Stimulated activated effector memory CD8-positive, alpha-beta T cell treated with anti-CD3 and anti-CD28 coated beads, Interleukin-12 subunit alpha, Interleukin-12 subunit beta, amount 100 ng/mL, for 72 hours (primary cell): ENCODE data around the gene ABHD12.

Source experiments
- ATAC-seq: fragments of 150-1000 bp; cut with Tn5 transposase; 2 replicates; pipeline ENCODE4 v1.10.0; 2021
- DNase-seq, 2 donors: peaks; one replicate each; pipeline ENCODE4 v3.0.0; 2021 to 2022; ENCODE audit warnings: low spot score in 2 of 2
- H3K27ac Mint-ChIP-seq: one replicate; pipeline ENCODE4 v1.8.0; 2022; ENCODE audit warnings: mild to moderate bottlenecking, mixed read lengths
- H3K36me3 Mint-ChIP-seq: one replicate; pipeline ENCODE4 v1.8.0; 2022; ENCODE audit warnings: mild to moderate bottlenecking, mixed read lengths
- H3K4me1 Mint-ChIP-seq: one replicate; pipeline ENCODE4 v1.8.0; 2022; ENCODE audit warnings: mixed read lengths
- H3K4me3 Mint-ChIP-seq: one replicate; pipeline ENCODE4 v1.8.0; 2022; ENCODE audit warnings: mild to moderate bottlenecking, mixed read lengths
- H3K9me3 Mint-ChIP-seq: one replicate; pipeline ENCODE4 v1.8.0; 2022; ENCODE audit warnings: mixed read lengths

ABHD12 gene

DNA sequence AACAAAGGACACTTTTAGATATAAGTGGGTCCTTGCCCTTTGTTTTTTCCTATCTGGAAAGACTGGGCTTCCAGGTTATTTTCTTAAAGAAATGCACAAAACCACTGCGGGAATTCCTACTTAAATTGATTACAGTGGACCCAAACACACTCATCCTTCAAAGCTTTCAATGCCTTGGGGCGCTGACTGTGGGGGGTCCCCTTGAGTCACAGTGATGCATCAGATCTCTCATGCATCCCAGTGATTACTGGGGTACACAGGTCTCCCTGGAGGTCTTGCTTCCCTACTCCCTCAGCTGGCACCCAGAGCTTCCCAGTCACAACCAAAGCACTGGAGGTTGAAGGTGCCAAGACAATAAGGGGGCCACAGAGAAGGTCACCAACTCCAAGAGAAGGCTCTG is 20.7 kb downstream of the ABHD12 start:
- no peak for DNase-seq
- H3K36me3 Mint-ChIP-seq = no peaks in the 10 kb centered on the region

DNA sequence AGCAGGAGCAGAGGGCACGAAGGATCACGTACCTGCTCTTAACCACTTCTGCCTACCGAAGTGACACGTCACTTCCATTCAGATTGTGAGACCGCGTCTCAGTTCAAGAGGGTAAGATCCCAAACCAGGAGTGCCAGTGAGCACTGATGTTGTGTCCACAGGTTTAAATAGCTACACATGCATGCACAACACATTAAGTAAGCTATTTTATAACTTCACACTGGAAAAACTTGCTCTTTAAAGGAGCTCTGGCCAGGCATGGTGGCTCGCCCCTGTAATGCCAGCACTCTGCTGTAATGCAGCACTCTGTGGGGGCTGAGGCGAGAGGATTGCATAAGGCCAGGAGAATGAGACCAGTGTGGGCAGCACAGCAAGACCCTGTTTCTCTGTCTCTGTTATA is 21.1 kb downstream of the ABHD12 start:
- Mint-ChIP-seq H3K4me3 (no peak overlapping the region), H3K36me3 (no peaks in the 10 kb centered on the region), H3K27ac (no peak overlapping the region), H3K9me3 (no peaks in the 10 kb centered on the region), H3K4me1 (peaks cover 16% of the 10 kb centered on the region)
- ATAC-seq (no peak), DNase-seq (no peak)

More for the DNA sequence above, 20.7 kb downstream of the ABHD12 start:
- Mint-ChIP-seq H3K4me3 (no peak overlapping the region), H3K27ac (no peak overlapping the region), H3K9me3 (no peaks in the 10 kb centered on the region), H3K4me1 (peaks cover 20% of the 10 kb centered on the region)
- ATAC-seq = no peak

DNA sequence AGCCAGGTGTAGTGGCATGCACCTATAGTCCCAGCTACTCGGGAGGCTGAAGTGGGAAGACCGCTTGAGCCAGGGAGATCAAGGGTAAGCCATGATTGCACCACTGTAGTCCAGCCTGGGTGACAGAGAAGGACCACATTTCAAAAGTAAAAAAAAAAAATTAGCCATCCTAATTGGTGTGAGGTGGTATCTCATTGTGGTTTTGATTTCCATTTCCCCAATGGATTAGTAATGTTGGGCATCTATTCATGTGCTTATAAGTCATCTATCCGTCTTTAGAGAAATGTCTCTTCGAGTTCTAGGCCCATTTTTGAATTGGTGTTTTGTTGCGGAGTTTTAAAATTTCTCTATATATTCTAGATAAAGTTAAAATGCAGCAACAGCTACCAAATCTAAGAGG is 21.7 kb downstream of the ABHD12 start:
- Mint-ChIP-seq H3K9me3 (no peaks in the 10 kb centered on the region), H3K27ac (no peak overlapping the region), H3K4me3 (no peak overlapping the region), H3K36me3 (no peaks in the 10 kb centered on the region), H3K4me1 (peaks cover 10% of the 10 kb centered on the region)
- DNase-seq = no peak
- no peak for ATAC-seq

DNA sequence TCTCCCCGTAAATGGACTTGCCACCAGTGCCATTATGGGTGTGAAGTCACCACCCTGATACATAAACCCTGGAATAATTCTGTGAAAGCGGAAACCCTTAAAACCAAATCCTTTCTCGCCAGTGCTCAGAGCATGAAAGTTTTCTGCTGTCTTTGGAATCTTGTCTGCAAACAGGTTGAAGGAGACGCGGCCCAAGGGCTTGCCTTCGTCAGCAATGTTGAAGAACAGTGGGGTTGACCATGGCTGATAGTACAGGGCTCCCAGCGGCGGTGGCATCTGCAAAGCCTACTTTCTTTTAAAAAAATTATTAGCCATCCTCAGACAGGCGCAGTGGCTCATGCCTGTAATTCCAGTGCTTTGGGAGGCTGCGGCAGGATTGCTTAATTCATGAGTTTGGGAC is 22.1 kb downstream of the ABHD12 start:
- ATAC-seq (no peak), DNase-seq (no peak)
- H3K27ac Mint-ChIP-seq = no peak overlapping the region
- no peaks in the 10 kb centered on the region for H3K36me3 Mint-ChIP-seq
- H3K4me3 Mint-ChIP-seq = no peak overlapping the region
- H3K4me1 Mint-ChIP-seq = peaks cover 10% of the 10 kb centered on the region
- no peaks in the 10 kb centered on the region for H3K9me3 Mint-ChIP-seq

DNA sequence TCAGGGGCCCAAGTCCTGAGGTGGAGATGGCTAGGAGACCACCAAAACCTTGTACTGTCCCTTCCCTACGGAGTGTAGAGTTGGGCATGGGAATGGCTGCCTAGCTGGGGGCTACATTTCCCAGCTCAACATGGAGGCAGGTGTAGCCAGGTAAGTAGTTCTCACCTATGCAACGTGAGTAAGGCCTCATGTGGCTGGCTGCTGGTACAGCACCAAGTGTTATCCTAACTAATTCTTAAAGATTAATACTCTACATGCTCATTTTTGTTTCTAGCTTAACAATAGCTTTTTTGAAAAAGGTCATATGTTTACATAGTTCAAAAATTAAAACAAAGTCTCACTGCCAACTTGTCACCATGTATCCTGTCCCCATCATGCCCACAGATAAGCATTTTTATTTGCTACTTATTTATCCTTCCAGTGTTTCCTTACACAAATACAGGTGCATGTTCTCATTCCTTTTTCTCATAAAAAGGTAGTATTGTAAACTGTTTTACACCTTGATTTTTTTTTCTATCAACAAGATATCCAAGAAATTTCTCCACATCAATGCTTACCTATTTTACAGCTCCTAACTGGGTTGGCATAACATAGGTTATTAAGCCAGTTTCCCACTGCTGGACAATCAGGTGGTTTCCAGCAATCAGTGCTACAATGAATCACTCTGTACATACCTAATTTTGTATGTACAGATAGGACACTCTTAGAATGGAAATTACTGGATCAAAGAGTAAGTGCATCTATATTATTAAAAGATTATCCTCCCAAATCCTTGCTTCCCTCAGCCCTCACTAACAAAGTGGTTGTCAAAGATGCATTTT is 25.5 kb downstream of the ABHD12 start:
- no peaks in the 10 kb centered on the region for H3K4me1 Mint-ChIP-seq
- H3K4me3 Mint-ChIP-seq = no peak overlapping the region
- H3K36me3 Mint-ChIP-seq = no peaks in the 10 kb centered on the region
- ATAC-seq (no peak), DNase-seq (no peak)
- H3K9me3 Mint-ChIP-seq = no peaks in the 10 kb centered on the region
- H3K27ac Mint-ChIP-seq = no peak overlapping the region

DNA sequence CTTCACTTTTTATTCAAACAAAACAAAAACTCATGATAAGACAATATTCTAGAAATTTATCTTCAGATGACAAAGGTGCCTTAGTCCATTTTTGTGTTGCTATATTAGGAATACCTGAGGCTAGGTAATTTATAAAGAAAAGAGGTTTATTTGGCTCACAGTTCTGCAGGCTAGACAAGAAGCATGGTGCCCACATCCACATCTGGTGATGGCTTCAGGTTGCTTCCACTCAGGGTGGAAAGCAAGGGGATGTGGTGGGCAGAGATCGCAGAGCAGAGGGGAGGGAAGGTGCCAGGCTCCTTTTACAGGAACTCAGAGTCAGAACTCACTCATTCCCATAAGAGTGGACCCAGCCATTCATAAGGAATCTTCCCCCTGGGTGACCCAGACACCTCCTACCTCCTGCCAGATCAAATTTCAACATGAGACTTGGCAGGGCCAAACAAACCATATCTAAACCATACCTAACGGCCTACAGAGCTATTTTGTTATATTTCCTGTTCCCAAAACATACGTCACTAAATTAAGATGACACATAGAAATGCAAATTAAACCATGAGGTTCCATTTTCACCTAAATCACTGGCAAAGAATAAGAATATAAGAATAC is 26.4 kb downstream of the ABHD12 start:
- H3K4me3 Mint-ChIP-seq = no peak overlapping the region
- no peaks in the 10 kb centered on the region for H3K9me3 Mint-ChIP-seq
- H3K4me1 Mint-ChIP-seq = no peaks in the 10 kb centered on the region
- no peaks in the 10 kb centered on the region for H3K36me3 Mint-ChIP-seq
- no peak overlapping the region for H3K27ac Mint-ChIP-seq
- no peak for DNase-seq
- no peak for ATAC-seq

DNA sequence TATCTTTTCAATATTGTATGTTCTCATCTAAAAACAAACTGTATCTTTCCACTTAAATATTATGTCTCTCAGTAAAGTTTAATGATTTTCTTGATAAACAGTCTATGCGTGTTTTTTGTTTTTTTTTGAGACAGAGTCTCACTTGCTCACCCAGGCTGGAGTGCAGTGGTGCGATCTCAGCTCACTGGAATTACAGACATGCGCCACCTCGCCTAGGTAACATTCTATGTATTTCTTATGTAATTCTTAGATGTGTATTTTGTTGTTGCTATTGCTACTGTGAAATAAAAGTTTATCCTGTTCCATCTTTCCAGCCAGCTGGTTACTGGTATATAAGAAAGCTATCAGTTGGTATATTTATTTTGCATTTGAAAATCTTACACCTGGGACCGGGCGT is 29.4 kb downstream of the ABHD12 start:
- no peak overlapping the region for H3K27ac Mint-ChIP-seq
- no peaks in the 10 kb centered on the region for H3K36me3 Mint-ChIP-seq
- H3K9me3 Mint-ChIP-seq = no peaks in the 10 kb centered on the region
- H3K4me3 Mint-ChIP-seq = no peak overlapping the region
- ATAC-seq = no peak
- no peak for DNase-seq
- peaks cover 19% of the 10 kb centered on the region for H3K4me1 Mint-ChIP-seq

DNA sequence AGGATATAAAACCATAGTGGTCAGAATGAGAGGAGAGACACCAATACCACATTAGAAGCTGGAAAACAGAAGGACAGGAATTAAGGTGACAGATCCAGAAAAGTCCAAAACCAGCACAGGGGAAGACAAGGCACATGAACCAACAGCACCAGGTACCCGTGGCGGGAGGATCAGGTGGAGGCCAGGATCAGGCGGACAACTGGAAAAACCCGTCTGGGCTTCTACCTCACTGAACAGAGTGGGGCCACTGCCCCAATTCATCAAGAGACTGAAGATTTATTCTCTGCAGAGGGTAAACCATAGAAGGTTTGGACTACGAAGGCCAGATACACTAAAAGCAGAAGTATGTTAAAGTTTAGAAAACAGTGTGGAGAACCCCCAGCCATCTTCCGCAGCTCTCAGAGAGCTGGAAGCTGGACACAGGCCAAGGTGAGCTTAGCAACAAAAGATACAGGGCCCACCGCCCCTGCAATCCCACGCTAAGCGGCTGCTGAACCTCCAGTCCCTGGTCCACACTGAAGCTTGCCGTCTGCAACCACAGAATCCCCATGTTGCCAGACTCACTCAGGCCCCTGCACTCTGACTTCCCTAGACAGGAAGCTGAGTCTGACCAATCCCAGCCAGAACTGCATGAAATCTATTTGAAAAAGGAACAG is 29.9 kb downstream of the ABHD12 start:
- no peaks in the 10 kb centered on the region for H3K9me3 Mint-ChIP-seq
- peaks cover 20% of the 10 kb centered on the region for H3K4me1 Mint-ChIP-seq
- DNase-seq (no peak), ATAC-seq (no peak)
- H3K27ac Mint-ChIP-seq = no peak overlapping the region
- H3K4me3 Mint-ChIP-seq = no peak overlapping the region
- H3K36me3 Mint-ChIP-seq = no peaks in the 10 kb centered on the region

DNA sequence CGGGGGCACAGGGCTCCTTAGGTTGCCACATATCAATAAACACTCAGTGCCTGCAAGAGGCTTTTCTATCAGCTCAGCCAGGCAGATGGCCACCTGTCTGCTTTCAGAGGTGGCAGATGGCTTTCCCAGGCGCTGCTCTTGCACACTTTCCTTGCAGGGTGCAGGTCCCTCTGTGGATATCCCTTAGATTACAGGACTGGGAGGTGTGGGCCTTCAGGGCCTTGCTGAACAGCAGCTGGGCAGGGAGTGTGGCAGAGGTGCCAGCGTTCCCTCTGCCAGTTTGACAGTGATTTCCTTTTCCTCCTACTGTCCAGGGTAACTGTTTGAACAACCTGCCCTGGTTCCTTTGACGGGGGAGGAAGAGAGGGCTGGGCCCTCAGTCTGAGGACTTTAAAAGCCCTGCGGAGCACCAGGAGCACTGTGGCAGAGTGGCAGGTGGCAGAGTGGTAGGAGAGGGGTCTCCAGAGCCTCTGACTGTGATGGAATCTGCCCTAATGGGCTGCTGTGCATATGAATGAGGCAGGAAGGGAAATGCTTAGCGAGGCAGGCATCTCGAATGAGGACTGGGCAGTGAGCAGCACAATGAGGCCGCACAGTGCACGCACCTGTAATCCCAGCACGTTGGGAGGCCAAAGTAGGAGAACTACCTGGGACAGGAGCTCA is 34.2 kb downstream of the ABHD12 start:
- Mint-ChIP-seq H3K36me3 (no peaks in the 10 kb centered on the region), H3K27ac (no peak overlapping the region), H3K4me3 (no peak overlapping the region)

DNA sequence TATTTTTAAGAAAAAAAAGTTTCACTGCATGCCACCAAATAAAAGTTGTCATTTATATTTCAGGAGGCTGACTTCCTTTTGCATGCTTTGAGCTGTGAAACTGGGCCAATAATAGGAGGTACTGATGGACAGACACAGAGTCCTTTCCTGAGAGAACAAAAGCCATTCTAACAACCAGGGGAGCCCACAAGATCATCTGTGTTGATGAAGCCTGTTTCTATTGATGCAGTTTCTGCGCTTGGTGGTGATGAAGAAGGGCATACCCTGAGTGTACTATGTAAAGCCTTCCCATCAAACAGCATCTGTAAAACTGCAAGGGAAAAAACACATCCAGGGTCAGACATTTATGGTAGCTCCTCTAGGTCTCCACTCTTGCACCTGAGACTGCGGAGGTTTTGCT is 34.8 kb downstream of the ABHD12 start:
- no peak overlapping the region for H3K27ac Mint-ChIP-seq

More for the DNA sequence above, 34.2 kb downstream of the ABHD12 start:
- no peak for DNase-seq
- ATAC-seq = no peak
- peaks cover 26% of the 10 kb centered on the region for H3K4me1 Mint-ChIP-seq
- no peaks in the 10 kb centered on the region for H3K9me3 Mint-ChIP-seq

DNA sequence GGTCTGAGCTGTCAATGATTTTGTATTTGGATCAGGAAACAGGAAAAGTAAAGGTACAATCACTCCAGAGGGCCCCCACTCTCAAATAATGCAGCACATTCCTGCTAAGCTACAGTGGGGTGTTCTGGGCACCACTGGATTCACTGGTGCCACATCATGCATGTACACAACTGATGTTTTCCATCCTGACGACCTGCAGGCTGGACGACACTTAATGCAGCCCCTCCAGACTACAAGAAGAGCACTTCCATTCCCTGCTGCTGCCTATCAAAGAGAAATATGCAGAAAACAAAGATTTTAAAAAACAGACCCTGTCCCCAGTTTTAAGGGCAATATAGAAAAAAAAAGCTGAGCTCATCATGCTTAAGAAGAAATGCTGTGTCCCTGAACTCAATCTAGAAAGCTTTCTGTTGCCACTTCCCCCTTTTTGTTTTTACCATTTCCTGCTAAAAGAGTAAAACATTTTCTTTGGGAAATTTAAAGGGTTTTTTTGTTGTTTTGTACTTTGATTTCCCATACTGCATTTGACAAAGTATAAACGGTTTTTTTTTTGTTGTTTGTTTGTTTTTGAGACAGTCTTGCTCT is 35.5 kb downstream of the ABHD12 start:
- peaks cover 35% of the 10 kb centered on the region for H3K4me1 Mint-ChIP-seq
- no peaks in the 10 kb centered on the region for H3K36me3 Mint-ChIP-seq
- no peak for ATAC-seq
- no peak overlapping the region for H3K27ac Mint-ChIP-seq
- H3K9me3 Mint-ChIP-seq = no peaks in the 10 kb centered on the region
- no peak overlapping the region for H3K4me3 Mint-ChIP-seq
- DNase-seq = no peak

More for the DNA sequence above, 34.8 kb downstream of the ABHD12 start:
- ATAC-seq = no peak
- H3K36me3 Mint-ChIP-seq = no peaks in the 10 kb centered on the region
- H3K4me3 Mint-ChIP-seq = no peak overlapping the region
- peaks cover 29% of the 10 kb centered on the region for H3K4me1 Mint-ChIP-seq
- no peak for DNase-seq
- no peaks in the 10 kb centered on the region for H3K9me3 Mint-ChIP-seq

DNA sequence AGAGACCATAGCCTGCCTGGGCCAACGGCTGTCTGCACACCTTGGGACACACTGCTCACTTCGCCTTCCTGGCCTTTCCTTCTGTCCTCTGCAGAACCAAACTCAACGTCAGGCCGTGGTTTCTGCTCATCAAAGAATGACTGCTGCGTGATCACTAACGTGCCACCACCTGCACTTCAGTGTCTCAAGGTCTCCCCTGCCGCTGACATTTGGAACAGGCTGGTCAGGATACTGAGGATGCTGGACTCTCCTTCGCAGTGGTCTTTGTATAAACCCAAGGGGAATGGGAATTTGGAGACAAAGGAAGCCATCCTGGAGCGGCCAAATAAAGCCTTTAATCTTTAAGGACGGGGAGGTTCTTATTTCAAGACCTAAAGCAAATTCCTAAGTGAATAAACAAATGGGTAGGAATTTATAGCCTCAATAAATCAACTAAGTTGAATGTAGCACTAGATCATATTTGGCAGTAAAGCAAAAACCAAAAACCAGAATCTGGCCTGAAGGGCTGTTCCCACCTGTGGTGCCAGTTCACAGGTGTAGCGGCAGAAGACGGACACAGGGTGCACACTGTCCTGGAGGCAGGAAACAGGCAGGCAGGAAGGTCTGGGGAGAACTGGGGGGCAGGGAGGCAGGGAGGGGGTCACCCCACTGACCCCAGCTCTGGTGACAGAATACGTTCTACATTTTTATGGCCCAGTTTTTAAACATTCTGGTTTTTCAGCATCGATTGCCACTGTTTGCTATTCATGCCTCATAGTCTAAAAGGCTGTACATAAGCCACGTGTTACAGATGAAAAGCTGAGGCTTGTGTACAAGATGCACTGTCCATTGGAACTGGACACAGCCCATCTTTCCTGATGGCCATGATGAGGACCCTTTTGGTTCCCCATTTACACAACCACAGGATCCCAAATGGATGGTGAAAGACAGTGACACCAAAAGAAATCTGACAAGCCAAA is 36.6 kb downstream of the ABHD12 start:
- H3K36me3 Mint-ChIP-seq = no peaks in the 10 kb centered on the region
- ATAC-seq (no peak), DNase-seq (no peak)
- H3K27ac Mint-ChIP-seq = no peak overlapping the region
- peaks cover 39% of the 10 kb centered on the region for H3K4me1 Mint-ChIP-seq
- no peaks in the 10 kb centered on the region for H3K9me3 Mint-ChIP-seq
- no peak overlapping the region for H3K4me3 Mint-ChIP-seq

DNA sequence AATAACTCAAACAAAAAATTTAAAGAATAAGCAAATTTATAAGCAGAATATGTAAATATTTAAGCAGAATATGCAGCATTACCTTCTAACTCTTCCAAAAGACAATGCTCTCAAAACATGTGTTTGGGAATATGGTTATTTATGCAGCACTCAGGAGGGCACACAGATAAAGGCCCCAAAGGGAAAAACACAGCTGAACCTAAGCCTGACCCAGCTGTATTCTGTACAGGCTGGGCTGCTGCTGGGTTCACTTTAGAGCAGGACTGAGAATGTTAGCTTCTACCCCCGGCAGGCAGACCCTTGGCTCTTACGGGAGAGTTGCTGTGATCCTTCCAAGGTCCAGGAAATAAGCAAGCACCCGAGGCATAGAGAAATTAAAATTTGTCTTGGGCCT is 37.3 kb downstream of the ABHD12 start:
- DNase-seq (no peak), ATAC-seq (no peak)
- no peak overlapping the region for H3K4me3 Mint-ChIP-seq
- no peaks in the 10 kb centered on the region for H3K36me3 Mint-ChIP-seq
- no peak overlapping the region for H3K27ac Mint-ChIP-seq
- no peaks in the 10 kb centered on the region for H3K9me3 Mint-ChIP-seq
- H3K4me1 Mint-ChIP-seq = peaks cover 39% of the 10 kb centered on the region

DNA sequence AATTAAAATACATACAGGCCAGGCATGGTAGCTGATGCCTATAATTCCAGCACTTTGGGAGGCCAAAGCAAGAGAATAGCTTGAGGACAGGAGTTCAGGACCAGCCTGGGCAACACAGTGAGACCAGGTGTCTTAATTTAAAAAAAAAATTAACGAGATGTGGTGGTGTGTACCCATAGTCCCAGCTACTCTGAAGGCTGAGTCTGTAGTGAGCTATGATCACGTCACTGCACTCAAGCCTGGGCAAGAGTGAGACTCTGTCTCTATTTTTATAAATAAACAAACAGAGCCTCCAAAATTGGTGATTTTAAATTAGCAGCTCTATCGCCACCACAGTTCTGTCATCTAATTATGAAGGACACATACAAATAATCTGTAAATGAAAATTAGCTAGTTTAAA is 37.9 kb downstream of the ABHD12 start:
- no peak for ATAC-seq
- no peak for DNase-seq
- Mint-ChIP-seq H3K4me1 (peaks cover 35% of the 10 kb centered on the region), H3K36me3 (no peaks in the 10 kb centered on the region), H3K4me3 (no peak overlapping the region), H3K27ac (no peak overlapping the region), H3K9me3 (no peaks in the 10 kb centered on the region)
